Measurements from ENCODE around the gene JMJD8.
A peak's percentile ranks its signal among the peaks of the same experiment; 100 is the strongest.

The JMJD8 gene

DNA sequence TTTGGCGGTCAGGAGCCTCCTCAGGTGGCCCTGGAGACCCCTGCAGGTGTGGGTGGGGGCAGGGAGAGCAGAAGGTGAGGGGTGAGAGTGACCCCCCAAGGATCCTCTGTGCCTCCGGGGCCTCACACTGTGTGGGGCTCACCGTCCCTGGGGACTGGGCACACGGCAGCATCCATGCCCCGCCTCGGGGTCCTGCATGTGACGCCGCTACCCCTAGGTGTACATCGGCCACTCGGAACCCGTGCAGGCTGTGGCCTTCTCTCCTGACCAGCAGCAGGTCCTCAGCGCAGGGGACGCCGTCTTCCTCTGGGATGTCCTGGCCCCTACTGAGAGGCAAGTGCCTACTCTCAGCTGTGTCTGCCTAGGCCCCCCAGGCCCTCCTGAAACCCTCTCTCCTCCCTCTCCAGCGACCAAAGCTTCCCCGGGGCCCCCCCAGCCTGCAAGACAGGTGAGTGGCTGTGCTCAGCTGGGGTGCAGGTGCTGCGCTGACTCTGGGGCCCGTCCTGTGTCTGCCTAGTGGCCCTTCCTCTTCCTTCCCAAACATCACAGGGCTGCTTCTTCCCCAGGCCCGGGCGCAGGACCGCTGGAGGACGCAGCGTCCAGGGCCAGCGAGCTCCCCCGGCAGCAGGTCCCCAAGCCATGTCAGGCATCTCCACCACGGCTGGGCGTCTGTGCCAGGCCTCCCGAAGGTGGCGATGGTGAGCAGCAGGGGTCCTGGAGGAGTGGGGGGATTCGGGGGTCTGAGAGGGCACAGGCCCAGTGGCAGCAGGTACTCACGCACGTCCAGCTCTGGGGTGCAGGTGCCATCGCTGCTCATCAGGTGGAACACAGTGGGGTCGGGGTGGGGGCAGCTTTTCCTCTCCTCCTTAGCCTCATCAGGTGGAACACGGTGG is 25.2 kb downstream of the JMJD8 start:
- no peak for DNase-seq

DNA sequence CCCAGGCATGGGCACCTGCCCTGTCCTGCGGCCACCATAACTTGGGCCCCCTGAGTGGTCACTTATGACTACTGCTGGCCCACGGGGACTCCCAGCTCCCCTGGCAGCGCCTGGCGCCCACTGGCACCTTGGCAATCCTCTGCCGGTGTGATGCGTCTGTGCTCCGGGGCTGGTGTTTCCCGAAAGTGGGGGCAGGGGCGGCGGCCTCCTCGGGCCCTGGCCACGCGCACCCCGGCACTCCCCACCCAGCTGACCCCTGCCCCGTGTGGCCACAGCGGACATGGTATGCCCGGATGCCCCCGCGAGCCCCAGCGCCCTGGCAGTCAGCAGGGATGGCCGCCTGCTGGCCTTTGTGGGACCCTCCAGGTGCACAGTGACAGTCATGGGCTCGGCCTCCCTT is 26.6 kb downstream of the JMJD8 start:
- DNase-seq = no peak

DNA sequence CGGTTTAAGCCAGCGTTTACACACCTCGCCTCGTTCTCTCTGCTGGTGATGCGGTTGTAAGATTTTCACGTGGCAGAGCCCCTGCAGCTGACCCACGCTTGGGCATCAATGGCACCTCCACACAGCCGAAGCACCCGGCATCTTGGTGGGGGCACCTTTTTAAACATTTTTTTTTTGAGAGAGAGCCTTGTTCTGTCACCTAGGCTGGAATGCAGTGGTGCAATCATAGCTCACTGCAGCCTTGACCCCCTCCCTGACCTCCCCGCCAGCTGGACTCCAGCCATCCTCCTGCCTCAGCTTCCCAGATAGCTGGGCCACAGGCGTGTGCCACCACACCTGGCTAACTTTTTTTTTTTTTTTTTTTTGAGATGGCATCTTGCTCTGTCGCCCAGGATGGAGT is 30.1 kb downstream of the JMJD8 start:
- DNase-seq = no peak

DNA sequence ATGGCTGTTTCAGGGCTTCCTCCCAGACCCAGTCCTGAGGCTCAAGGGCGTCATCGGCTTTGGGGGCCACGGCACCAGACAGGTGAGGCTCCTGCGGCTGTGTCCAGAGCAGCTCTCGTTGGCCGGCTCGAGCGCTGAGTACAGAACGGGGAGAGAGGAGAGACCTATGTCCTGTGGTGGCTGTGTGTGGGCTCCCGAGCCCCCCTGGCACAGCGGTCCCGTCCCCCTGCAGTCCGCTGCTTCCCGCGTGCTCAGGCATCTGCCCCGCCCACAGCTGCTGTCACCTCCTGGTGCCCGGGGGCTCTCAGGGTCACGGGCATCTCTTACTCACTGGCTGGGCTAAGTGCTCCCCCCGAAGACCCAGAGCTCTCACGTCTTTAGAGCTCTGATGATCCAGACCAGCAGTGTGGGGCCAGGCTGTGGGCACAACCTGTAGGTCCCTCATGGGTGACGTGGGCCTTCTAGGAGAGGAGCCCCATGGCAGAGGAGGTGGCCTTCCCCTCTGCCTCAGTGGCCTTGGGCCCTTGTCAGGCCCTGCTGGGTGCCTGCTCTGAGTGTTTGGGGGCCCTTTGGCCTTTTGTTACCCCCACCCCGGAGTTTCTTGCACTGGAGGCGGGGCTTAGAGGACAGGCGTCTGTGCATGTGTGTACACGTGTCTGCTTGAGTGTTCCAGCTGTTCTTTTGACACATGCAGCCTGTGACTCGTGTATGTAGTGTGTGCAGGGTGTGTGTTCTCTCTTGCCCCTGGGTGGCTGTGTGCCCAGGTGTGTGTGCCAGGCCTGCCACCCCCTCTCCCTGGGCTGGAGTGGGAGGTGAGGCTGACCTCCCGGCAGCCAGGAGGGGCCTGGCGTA is 31.5 kb downstream of the JMJD8 start:
- DNase-seq = no peak

DNA sequence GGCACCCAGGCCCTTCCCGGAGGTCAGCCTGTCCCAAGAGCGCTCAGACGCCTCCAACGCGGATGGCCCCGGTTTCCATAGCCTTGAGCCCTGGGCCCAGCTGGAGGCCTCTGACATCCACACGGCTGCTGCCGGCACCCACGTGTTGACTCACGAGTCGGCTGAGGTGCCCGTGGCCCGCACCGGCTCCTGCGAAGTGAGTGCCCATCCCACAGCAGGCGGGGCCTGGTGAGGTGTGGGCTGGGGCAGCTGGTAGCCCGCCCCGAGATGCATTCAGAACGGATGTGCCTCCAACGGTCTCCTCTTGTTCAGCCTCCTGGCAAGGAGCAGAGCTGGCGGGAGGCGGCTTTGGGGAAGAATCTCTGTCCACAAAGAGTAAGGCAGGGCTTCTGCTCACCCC is 32.3 kb downstream of the JMJD8 start:
- DNase-seq = no peak

DNA sequence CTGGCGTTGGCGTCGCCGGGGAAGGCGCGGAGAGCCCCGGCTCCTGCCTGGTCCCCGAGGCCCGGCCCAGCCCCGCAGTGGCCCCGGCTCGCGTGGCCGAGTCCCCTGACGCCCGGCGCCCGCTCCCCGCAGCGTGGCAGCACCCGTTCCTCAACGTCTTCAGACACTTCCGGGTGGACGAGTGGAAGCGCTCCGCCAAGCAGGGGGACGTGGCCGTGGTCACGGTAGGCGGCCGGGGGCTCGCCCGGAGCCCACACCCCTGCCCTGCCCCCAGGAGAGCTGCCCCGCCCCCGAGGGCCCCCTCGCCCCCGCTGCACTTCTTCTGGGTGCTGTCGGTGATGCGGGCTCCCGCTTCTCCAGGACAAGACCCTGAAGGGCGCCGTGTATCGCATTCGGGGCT is 34.5 kb downstream of the JMJD8 start:
- no peak for DNase-seq

DNA sequence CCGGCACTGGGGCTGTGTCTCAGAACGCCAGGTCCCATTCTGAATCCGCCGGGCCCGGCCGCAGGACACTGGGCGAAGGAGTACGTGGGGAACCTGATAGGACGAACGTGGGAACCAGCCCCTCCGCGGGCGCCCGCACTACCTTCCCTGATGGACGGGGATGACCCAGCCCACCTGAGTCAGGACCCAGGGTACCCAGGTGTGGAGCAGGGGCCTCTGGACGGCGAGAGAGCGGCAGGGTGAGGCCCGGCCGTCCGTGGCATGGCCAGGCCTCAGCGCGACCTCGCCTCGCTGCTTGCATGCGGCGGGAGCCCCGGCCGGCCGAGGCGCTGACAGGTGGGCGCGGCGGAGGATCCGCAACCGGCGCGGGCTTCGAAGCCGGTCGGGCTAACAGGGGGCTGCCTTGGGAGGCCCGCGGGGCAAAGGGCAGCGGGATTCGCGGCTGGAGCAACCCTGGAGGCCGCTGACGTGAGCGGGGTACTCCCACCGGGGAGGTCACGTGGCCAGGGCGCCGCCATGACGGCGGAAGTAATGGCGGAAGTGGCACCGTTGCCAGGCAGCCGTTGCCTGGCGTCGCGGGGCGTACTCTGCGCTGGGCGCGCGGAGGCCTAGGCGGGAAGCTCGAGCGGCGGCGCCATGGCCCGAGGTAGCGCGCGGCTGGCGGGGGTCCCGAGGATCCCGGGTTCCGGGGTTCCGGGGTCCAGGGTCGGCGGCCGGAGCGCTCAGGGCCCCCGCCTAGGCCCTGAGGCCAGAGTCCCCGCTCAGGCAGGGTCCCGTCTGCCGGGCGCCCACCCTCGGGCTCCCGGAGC is 35.1 kb downstream of the JMJD8 start, which contains the start of gene WDR90:
Gene WDR90, plus strand, starts transcription at position 585 of the 809 bp plus-strand sequence. Its CDS starts 52 bp downstream, at position 637.
- DNase-seq = peak; percentile 91

DNA sequence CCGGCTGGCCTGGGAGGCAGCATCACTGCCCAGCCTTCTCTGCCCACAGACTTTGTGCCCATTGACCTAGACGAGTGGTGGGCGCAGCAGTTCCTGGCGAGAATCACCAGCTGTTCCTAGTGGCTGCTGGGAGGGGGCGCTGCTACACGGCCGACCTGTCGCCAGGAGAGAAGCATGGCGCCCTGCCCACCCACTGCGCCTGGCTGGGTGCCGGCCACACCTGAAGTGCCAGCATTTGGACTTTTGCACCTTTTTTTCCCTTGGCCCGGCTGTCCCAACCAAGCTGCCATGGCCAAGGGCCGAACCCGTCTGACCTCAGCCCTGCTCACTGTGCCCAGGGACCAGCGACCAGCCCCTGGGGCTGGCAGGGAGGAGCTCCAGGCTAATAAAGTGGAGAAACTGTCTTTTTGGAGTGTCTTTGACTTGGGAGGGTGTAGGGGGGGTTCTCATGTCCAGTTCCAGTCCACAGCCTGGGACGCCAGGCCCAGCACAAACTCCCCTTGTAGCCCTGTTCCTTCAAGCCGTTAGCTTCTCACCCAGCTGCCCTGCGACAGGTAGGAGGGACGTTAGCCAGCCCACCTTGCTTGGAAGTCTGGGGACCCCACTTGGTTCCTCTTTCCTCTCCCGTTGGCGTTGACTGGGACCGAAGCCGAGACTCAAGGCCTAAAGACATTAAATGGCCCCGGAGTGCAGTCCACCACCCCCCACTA is 35.9 kb downstream of the JMJD8 start:
- no peak for DNase-seq

DNA sequence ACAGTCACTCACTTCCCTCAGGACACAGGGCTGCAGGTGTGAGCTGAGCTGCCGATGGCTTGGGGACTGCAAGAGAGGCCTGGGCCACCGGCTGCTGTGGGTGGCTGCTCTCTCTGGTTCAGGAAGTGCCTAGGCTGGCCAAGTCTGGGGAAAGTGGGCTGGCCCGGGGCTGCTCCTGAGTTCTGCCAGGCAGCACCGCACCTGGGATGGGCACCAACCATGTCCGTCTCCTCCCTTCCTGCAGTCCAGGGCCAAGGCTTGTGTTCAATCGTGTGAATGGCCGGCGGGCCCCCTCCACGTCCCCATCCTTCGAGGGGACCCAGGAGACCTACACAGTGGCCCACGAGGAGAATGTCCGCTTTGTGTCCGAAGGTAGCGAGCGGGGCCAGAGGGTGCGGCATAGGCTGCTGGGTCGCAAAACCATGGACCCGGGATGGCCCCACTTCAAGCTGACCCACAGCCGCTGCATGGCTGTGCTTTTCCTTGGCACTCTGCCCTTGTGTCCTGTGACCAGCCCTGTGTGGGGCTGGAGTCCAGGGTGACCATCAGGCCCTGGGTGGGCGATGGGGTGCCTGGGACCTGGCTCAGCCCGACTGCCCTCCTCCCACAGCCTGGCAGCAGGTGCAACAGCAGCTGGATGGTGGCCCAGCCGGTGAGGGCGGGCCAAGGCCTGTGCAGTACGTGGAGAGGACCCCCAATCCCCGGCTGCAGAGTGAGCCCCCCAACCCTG is 36.8 kb downstream of the JMJD8 start:
- no peak for DNase-seq

DNA sequence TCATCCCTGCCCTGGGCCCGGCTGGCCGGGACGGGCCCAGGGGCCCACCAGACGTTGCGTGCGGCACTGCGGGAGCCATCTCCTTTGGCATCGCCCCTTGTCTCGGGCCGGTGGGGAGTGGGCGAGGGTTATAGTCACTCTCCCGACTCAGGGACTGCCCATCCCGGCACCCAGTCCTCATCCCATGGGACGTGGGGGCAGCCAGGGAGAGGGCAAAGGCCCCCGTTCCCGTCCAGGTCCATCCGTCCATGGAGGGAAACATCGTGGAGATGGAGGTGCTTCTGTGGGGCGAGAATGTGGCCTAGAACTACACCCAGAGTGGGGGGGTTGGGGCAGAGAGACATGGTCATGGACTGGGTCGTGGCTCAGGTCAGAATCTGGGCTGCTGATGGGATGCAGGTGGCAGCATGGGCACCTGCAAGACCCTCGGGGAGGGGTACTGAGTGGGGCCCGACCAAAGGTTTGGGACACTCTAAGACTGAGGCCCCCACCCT is 37.4 kb downstream of the JMJD8 start:
- no peak for DNase-seq

DNA sequence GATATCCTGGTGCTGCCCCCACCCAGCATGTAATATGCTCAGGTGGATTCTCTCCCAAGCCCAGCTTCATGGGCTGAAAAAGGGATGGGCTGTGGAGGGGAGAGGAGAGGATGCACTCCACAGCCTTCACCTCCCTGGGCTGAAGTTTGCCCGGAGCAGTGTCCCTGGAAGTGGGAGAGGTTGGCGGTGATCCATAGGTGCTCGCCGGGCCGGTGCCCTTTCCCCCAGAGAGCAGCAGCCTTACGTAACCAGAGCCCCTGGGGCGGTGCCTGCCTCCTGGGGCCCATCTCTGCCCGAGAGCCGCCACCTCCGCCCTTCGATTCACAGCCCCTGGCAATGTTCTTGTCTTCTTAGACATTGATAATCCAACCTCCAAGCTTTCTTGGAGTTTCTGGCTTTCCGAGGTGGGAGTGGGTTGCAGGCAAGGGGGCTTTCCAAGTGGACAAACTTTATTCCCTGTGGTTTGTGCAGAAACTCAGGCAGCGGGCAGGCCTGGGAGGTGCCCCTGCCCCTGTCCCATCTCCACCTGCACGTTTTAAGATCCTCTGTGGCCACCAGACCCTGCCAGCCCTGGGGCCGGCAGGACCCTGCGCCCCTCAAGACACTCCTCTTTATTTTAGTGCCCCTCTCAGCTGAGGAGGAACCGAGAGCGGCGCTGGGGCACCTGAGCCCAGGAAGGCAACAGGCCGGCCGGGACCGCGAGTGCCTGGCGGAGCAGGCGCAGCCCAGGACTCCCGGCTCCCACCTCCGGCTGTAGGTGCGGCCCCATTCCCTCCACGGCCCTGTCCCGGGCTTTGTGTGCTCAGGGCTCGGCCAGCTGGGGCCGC is 38.1 kb downstream of the JMJD8 start:
- DNase-seq = no peak

DNA sequence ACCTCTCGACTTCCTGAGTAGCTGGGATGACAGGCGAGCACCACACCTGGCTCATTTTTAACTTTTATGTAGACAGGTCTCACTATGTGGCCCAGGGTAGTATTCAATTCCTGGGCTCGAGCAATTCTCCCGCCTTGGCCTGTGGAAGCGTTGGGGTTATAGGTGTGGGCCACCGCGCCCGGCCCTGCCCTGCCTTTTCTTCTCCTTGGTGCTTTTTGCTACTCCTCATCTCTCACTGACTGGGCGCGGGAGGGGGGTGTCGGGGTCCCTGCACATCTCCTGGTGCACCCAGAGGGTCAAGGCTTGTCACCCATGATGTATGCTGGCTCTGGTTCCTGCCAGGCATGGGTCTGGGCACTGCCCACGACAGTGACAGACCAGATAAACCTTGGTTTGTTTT is 39.6 kb downstream of the JMJD8 start:
- DNase-seq = no peak

DNA sequence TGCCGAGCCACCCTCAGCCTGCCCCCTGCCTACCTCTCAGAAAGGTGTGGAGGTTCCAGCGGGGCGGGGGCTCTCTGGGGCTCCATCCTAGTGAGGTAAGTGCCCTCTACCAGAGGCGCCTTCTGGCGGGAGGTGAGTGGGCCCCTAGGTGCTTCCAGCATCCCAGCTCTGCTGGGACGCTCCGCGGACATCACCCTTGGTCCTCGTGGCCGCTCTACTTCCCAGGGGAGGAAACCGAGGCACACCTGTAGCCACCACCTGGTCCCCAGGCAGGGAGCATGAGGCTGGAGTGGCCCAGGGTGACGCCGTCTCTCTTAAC is 41.1 kb downstream of the JMJD8 start:
- DNase-seq = no peak

DNA sequence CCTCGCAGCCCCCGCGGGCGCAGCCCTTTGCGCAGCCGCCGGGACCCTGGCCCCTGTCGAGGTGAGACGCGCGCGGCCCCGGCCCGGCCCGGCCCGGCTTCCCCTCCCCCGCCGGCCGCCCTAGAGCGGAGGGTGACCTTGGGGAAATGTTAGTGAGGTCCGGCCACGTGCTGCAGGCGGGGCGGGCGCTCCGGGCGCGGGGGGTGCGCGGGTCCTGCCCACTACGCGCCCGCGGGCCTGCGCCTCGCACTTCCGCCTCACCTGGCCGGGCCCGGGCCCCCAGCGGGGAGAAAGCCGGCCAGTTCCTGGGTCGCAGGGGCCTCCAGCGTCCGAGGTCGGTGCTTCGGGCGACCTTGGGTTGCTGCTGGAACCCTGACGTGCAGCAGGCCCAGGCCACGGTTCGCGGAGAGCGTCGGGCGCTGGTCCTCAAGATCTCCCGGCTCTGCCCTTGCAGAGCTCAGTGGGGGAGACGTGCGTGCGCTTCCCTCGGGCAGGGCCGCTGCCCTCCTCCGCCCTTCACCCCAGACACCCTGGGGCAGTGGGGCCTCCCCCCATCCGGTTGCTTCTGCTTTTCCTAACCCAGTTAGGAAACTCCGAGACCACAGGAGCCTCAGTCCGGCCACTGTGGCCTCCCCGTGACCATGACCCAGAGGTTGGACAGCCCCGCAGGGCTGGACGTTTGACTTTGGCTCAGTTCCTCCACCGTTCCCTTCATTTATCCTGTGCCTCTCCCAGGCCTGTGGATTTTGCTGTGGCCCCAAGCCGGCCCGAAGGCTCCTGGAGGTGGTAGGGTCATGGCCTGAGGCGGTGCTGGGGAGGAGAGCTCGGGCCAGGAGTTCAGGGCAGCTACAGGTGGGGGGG is 41.7 kb downstream of the JMJD8 start:
- DNase-seq = no peak

DNA sequence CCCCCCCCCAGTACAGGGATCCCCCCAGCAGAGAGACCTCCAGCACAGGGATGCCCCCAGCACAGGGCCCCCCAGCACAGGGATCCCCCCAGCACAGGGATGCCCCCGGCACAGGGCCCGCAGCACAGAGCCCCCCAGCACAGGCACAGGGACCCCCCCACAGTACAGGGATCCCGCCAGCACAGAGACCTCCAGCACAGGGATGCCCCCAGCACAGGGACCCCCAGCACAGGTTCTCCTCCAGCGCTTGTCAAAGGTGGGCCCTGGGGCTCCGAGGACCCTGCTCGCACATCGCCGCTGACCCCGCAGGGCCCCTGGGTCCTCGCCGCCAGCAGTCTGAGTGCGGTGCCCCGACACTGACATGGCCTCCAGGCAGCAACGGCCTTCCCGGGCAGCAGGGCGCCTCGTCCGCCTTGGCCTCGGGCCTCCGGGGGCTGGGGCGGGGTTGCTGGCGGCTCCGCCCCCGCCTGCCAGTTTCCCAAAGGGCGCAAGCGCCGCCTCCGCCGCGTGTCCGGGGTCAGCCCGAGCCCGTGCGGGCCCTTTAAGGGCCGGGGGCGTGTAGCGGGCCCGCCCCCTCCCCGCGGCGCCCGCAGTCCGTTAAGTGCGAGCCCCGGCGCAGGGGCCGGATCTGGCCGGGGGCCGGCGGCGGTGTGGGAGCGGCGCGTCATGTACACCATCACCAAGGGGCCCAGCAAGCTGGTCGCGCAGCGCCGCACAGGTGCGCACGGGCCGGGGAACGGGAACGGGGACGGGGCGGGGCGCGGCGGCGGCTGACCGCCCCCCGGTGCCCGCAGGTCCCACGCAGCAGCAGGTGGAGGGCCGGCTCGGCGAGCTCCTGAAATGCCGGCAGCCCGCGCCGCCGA is 42.6 kb downstream of the JMJD8 start, which contains the start of gene MCRIP2:
Gene MCRIP2, plus strand, starts transcription at position 503 of the 863 bp plus-strand sequence. Its CDS starts 164 bp downstream, at position 667.
- peak; percentile 39 for DNase-seq

DNA sequence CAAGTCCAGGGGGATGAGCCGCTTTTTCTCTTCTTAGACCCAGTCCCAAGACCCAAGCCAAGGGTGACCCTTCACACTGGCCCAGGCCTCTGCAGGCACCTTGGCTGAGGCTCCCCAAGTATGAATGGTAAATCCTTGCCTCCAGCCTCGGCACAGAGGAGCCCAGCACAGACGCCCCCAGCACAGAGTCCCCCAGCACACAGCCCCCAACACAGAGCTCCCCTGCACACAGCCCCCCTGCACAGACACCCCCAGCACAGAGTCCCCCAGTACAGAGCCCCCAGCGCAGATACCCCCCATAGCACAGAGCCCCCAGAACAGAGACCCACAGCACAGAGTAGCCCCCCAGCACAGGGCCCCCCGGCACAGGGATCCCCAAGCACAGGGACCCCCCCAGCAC is 43.5 kb downstream of the JMJD8 start:
- no peak for DNase-seq

DNA sequence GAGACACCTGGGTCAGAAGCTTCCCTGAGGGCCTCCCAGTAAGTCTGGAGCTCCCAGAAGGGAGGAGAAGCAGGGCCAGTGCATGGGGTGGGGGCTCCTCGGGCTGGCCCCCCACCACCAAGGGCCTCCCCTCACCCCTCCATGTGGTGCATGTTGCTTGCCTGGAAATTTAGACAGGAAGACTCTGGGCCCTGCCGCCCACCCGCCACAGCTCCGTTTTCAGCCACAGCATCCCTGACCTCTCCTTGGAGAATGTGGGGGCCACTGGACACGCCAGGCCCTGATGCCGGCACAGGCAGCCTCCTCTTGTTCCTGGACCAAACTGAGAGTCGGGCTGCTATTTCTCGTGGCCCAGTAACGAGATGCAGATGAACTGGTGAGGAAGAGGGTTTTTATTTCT is 45.3 kb downstream of the JMJD8 start:
- DNase-seq = no peak

DNA sequence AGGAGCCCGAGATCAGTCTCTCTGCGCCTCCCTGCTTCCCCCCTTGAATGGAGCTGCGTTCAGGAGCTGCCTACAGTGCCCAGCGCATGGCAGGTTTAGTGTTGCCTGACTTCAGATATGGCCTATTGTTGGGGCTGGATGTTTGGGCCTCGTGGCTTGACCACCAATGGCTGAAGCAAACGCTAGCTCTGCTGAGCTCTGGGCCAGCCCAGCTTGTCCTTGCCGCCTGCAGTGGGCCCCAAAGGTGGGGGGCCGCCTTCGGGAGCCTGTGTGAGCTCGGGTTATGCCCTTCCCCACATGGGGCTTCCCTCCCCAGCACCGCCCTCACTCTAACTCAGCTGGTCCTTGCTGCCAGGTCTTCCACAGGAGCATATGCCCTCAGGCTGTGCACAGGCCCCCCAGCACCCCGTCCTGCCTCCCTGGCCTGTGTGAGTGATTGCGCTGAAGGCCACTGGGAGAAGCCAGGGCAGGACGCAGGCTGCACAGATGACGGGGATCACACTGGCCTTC is 46.0 kb downstream of the JMJD8 start:
- DNase-seq = no peak
